Measurements from ENCODE around the gene RTCB.

RTCB gene

DNA sequence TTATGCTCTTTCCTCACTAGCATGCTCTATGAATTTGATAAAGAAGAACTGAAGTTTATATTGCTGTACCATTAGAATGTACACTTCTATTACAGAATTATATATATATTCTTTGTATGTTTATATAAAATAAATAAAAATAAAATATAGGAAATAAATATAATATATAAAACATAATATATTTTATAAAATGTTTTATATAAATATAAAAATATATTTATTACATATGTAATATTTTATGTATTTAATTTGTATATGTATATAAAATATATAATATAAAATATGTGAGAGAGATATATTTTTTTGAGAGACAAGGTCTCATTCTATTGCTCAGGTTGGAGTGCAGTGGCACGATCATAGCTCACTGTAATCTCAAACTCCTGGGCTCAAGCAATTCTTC is 18.3 kb upstream of the RTCB start:
- H3K4me1 ChIP-seq = no peaks in the 10 kb centered on the region
- TF ChIP-seq, protein P1, sequence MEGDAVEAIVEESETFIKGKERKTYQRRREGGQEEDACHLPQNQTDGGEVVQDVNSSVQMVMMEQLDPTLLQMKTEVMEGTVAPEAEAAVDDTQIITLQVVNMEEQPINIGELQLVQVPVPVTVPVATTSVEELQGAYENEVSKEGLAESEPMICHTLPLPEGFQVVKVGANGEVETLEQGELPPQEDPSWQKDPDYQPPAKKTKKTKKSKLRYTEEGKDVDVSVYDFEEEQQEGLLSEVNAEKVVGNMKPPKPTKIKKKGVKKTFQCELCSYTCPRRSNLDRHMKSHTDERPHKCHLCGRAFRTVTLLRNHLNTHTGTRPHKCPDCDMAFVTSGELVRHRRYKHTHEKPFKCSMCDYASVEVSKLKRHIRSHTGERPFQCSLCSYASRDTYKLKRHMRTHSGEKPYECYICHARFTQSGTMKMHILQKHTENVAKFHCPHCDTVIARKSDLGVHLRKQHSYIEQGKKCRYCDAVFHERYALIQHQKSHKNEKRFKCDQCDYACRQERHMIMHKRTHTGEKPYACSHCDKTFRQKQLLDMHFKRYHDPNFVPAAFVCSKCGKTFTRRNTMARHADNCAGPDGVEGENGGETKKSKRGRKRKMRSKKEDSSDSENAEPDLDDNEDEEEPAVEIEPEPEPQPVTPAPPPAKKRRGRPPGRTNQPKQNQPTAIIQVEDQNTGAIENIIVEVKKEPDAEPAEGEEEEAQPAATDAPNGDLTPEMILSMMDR (IDR thresholded peaks at IDR 0.05) = no peak
- no peak overlapping the region for H3K4me3 ChIP-seq
- no peaks in the 10 kb centered on the region for H3K36me3 ChIP-seq
- intact Hi-C loops (cut with DNase I; ENCODE audit: low total_unique reads) = no loop called here
- DNase-seq = no peak
- H3K27me3 ChIP-seq = peaks cover 0 to 4% of the 10 kb centered on the region in 2 donors
- no peaks in the 10 kb centered on the region for H3K9me3 ChIP-seq
- H3K27ac ChIP-seq = no peak overlapping the region

DNA sequence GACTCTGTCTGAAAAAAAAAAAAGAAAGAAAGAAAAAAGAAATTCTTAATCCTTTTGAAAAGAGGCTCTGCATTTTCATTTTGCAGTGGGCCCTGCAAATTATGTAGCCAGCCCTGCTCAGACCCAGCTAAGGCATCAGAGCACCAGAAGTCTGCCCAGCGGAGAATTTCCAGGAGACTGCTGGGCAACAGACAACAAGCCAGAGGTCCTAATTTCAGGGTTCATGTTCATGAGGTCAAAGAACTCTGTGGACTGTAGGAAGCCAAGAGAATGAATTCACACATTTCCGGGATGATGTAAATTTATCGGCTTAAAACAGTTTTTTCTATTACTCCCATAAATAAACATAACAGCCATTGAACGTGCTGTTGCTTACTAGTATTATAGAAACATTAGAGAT is 14.8 kb upstream of the RTCB start:
- Histone ChIP-seq H3K4me3 (no peak overlapping the region), H3K9me3 (no peaks in the 10 kb centered on the region), H3K27ac (no peak overlapping the region), H3K27me3 (peaks cover 0 to 4% of the 10 kb centered on the region in 2 donors), H3K4me1 (no peaks in the 10 kb centered on the region), H3K36me3 (no peaks in the 10 kb centered on the region)
- TF ChIP-seq, protein P1 (IDR thresholded peaks at IDR 0.05) = no peak
- DNase-seq = no peak
- intact Hi-C loops (cut with DNase I; ENCODE audit: low total_unique reads) = no loop called here

DNA sequence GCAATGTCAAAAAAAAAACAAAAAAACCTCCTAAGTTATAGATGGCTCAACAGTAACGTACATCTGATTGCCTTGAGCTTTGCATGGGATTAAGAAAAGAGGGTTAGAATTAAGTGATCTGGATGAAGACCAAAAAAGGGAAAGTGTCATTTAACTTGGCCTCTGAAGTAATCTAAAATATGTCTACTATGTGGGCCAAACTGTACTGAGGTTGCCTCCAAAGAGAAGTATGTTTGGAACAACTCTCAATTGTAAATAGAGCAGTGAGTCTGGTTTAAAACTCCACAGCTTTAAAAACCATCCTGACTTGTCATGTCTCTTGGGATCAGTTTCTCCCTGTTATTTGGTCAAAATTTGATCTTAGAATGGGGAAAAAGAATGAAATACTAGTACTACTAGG is 11.6 kb upstream of the RTCB start:
- no peak for DNase-seq
- Histone ChIP-seq H3K4me1 (no peaks in the 10 kb centered on the region), H3K9me3 (no peaks in the 10 kb centered on the region), H3K36me3 (no peaks in the 10 kb centered on the region), H3K4me3 (no peak overlapping the region), H3K27me3 (peaks cover 0 to 20% of the 10 kb centered on the region in 2 donors), H3K27ac (no peak overlapping the region)
- TF ChIP-seq, protein P1 (IDR thresholded peaks at IDR 0.05) = no peak
- intact Hi-C loops (cut with DNase I; ENCODE audit: low total_unique reads) = no loop called here

DNA sequence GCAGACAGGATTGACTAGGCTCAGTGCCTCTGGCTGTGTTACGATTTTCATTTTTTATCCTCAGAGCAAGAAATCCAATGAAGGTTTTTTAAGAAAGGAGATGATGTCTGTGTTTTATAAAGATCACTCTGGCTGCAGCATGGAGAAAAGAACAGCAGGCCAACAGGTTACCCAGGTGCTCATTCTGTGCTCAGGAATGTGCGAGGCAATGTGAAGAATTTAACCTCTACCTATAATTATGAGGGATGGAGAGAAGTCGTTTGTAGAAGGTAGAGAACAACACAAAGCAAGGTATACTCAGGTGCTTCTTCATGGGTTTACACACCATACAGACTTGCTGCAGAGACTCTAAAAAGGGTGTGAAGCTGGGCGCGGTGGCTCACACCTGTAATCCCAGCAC is 10.0 kb upstream of the RTCB start:
- H3K27me3 ChIP-seq = peaks cover 0 to 27% of the 10 kb centered on the region in 2 donors
- H3K9me3 ChIP-seq = no peaks in the 10 kb centered on the region
- no peaks in the 10 kb centered on the region for H3K36me3 ChIP-seq
- intact Hi-C loops (cut with DNase I; ENCODE audit: low total_unique reads) = no loop called here
- H3K4me1 ChIP-seq = no peaks in the 10 kb centered on the region
- TF ChIP-seq, protein P1 (IDR thresholded peaks at IDR 0.05) = no peak
- H3K4me3 ChIP-seq = no peak overlapping the region
- no peak for DNase-seq
- H3K27ac ChIP-seq = no peak overlapping the region

DNA sequence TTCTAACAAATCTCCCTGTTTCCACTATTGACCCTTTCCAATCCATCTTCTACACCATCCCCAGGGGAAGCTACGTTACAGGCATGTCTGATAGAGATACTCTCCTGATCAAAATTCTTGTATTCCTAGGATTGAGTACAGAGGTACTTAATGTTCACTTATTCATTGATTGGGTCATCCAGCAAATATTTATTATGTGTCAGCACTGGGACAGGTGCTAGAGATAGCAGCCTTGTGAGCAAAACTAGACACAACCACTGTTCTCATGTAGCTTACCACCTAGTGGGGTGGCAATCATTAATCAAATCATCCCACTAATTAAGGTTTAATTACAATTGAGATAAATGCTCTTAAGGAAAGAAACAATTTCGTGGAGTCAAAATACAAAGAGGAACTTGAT is 9.4 kb upstream of the RTCB start:
- Histone ChIP-seq H3K4me1 (no peaks in the 10 kb centered on the region), H3K9me3 (no peaks in the 10 kb centered on the region), H3K4me3 (no peak overlapping the region), H3K27me3 (peaks cover 0 to 27% of the 10 kb centered on the region in 2 donors), H3K36me3 (no peaks in the 10 kb centered on the region), H3K27ac (no peak overlapping the region)
- TF ChIP-seq, protein P1 (IDR thresholded peaks at IDR 0.05) = no peak
- no peak for DNase-seq
- intact Hi-C loops (cut with DNase I; ENCODE audit: low total_unique reads) = no loop called here

DNA sequence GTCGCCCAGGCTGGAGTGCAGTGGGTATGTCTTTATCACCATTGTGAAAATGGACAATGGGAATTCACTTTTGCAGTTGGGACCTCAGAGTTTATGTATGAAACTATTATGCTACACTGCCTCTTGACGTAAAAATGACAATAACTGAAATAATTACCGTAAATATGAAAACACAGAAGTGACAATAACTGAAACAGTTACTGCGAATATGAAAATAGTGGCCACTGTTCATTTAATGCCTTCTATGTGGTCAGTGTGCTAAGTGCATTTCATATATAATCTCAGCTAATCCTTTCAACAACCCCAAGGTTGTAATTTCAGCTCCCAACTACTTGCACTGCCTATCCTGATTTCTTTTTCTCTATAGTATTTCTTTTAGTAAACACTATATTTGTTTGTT is 5.9 kb upstream of the RTCB start:
- intact Hi-C loops (cut with DNase I; ENCODE audit: low total_unique reads) = no loop called here
- Histone ChIP-seq H3K4me1 (no peaks in the 10 kb centered on the region), H3K27ac (no peak overlapping the region), H3K4me3 (no peak overlapping the region), H3K27me3 (peaks cover 0 to 27% of the 10 kb centered on the region in 2 donors), H3K9me3 (no peaks in the 10 kb centered on the region), H3K36me3 (no peaks in the 10 kb centered on the region)
- no peak for DNase-seq
- TF ChIP-seq, protein P1 (IDR thresholded peaks at IDR 0.05) = no peak

Measured in tibial artery (tissue), 4 donors.